GM19467 (cell line): ENCODE results near the gene KRT13.
"Not testable (repeated sequence)": the region's sequence is repeated elsewhere in the genome, so short reads cannot be mapped to it uniquely, and the experiment has no call there.

Source experiments
- ATAC-seq: cut with Tn5 transposase; IDR thresholded peaks from one replicate; pipeline ENCODE4 v1.9.1; 2021; ENCODE audit warnings: mild to moderate bottlenecking, moderate library complexity; ENCODE audit not compliant: unreplicated experiment

The KRT13 gene

GRCh38 chr17:41505007-41505808 lies at the start of gene KRT13:
Gene KRT13, minus strand, starts transcription at chr17:41505612. Its CDS starts 62 bp downstream, at chr17:41505550.
- ATAC-seq: no peak

DNA sequence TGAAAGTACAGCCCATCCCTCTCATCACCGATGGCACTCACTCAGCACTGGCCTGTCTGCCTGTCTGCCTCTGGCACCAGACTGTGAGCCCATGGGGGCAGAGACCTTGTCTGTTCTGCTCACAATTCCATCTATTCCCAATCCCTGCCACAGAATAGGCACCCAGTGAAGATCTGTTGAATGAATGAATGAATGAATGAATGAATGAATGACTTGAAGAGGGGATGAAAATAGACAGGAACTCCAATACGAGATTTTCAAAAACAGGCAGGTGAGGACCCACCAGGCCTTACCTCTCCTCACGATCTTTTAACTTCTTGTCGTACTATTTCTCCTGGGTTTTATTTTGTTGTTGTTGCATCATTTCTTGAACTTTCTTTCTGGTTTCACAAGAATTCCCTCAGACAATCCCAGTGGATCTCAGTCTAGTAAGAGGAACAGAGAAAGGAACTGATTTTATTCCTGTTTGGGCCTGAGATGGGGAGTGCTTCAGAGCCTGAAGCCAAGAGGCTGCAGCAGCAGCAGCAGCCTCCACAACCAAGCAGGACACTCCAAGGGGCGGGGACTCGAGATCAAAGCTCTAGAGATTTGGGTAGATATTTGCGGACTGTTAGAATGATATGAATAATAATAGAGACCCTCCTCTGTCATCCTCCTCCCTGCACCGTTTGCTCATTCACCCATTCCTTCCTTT lies 48.7 kb upstream of the KRT13 start:
- ATAC-seq: no peak

DNA sequence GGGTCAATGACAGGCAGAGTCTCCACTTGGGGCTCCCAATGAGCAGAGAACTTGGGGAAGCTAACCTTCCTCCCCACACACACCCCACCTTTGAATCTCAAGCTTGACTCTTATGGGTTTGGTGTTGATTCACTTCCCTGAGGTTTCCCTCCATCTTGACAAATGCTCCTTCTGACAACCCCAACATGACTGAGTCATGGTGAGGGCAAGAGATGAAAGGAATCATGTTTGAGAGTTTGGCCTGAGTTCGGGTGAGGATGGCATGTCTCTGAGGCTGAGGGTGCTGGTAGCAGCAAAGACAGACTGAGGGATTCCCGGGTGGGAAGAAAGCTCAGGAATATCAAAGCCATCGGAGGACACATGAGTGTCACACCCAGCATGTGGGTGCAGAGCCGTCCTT lies 47.8 kb upstream of the KRT13 start:
- no peak for ATAC-seq

DNA sequence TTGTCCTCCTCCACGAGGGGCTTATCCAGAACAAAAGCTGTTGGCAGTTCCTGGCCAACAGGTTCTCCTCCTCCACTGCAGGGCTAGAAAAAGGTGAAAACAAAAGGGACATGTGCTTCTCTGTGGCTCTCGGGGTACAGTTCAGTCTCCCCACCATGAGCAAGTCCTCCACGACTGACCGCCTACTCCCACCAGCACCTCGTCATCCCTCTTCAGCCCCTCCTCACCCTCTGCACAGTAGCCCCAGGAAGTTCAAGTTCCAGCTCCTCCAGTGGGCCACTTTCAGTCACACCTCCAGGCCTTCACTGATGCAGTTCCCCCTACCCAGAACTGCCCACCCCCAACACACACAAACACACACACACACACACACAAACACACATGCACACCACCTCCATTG lies 47.0 kb upstream of the KRT13 start:
- no peak for ATAC-seq

DNA sequence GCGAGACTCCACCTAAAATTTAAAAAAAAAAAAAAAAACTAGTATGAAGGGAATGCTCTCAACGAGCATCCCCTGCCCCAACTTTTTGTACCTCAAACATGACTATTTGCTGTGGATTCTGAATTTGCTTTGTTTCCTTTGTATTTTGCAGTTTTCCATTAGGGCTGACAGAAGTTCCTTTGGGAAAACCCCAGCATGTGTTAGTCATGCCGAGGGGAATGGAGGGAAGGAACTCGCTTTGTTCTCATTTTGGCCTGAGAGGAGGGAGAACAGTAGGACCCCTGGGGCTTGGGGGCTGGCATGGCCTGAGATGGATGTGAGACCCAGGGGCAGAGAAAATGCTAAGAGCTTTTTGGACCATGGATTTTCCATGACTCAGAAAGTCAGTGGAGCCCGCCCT lies 46.0 kb upstream of the KRT13 start:
- no peak for ATAC-seq

DNA sequence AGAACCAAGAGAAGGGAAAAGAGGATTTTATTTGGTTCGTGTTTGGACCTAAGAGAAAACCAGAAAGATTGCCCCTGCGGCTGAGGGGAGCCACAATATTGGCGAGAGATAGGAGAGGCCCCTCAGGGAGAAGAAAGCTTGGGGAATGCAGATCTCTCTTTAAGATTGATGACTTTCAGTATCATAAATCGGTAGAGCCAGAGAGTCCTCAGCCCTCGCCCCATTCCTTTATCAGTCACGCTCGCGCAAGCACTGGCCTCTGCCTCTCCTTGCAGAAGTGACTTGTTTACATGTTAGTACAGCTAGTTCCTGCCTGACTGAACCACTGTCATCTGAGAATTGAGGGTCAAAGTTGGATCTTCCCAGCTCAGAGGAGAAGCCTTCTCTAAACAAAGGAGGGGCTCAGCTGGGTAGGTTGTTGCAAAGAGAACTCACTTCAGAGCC lies 44.2 kb upstream of the KRT13 start:
- ATAC-seq: no peak

GRCh38 chr17:41548844-41549595 lies 43.6 kb upstream of the KRT13 start:
- ATAC-seq: peak; percentile 66

DNA sequence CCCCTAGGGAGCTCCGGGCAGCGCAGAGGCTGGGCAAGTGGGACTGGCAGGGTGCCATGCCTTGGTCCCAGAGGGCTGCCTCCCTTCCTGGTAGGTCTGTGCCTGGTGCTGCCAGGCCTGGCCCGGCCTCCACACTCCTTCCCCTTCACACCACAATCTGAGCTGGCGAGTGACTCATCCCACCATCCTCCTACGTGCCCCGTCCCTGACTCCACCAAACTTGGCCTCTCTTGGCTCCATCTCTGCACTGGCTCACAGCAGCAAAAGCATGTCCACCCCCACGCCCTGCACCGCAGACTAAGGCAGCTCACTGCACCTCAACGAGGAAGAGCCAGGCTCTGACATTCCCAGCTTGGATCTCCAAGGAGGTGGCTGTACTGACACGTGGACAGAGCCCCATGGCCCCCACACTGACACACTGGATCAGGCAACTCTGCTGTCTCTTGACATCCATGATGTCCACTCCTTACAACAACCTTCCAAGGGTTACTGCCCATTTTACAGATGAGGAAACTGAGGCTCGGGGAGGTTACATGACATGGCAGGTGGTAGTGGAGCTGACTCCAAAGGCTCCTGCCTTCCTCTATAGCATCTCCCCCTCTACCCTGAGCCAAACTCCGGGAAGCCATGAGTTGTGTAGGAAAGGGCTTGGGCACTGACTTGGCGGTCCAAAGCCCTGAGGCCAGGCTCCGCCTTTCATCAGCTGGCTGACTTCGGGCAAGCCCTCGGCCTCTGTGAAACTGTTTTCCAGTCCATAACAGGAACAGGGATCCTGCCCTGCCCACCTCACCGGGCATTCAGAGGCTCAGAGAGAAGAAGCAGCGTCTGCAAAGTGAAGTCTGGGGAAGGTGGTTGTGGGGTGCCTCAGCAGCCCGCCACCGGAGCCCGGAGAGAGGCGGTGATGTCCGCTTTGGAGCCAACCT lies 42.8 kb upstream of the KRT13 start:
- no peak for ATAC-seq

DNA sequence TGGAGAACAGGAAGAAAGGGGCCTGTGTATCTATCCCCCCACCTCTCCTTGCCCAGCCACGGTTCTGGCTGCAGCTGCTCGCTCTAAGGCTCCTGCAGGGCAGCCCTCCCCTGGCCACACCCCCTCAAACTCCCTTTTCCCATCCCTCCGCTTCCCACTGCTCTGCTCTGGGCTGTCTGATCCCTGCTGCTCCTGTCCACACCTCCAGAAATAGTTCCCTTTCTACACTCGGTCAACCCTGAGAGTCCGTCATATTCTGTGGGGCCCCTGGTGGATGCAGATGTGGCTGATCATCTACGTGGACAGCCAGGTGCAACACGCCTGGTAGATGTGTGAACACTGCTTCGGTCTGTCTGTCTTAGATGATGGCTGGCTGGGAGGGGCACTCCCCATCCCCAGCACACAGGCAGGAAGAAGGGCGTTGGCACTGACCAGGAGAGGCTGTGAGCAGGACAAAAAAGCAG lies 42.0 kb upstream of the KRT13 start:
- ATAC-seq: no peak

- no peak for ATAC-seq
Observed at GRCh38 chr17:41546819-41547218, 41.4 kb upstream of the KRT13 start.

GRCh38 chr17:41545829-41546410 lies 40.5 kb upstream of the KRT13 start:
- no peak for ATAC-seq

DNA sequence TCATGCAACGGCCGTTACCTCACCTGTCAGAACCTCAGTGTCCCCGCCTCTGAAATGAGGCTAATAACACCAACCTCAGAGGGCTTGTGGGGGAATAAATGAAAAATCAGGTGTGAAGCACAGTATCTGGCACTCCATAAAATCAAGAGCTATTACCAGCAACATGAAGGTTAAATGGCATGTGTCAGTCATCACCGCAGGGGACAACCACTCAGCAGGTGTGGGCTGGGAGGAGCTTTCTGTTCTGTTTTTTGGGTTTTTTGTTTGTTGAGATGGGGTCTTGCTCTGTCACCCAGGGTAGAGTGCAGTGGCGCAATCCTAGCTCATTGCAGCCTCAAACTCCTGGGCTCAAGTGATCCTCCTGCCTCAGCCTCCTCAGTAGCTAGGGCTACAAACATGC lies 39.5 kb upstream of the KRT13 start:
- ATAC-seq: no peak

- ATAC-seq: no peak
Observed at GRCh38 chr17:41544491-41544892, 39.1 kb upstream of the KRT13 start.

DNA sequence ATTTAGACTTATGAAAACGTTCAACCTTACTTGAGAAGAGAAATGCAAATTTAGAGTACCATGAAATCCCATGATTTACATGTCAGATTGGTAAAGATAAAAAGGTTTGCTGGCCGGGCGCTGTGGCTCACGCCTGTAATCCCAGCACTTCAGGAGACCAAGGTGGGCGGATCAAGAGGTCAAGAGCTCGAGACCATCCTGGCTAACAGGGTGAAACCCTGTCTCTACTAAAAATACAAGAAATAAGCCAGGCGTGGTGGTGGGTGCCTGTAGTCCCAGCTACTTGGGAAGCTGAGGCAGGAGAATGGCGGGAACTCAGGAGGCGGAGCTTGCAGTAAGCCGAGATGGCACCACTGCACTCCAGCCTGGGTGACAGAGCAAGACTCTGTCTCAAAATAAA lies 37.4 kb upstream of the KRT13 start:
- ATAC-seq: not testable (repeated sequence)

- ATAC-seq: no peak
Observed at GRCh38 chr17:41542357-41542756, 36.9 kb upstream of the KRT13 start.

GRCh38 chr17:41540921-41541625 lies 35.7 kb upstream of the KRT13 start:
- no peak for ATAC-seq

GRCh38 chr17:41539979-41540701 lies 34.7 kb upstream of the KRT13 start:
- no peak for ATAC-seq

DNA sequence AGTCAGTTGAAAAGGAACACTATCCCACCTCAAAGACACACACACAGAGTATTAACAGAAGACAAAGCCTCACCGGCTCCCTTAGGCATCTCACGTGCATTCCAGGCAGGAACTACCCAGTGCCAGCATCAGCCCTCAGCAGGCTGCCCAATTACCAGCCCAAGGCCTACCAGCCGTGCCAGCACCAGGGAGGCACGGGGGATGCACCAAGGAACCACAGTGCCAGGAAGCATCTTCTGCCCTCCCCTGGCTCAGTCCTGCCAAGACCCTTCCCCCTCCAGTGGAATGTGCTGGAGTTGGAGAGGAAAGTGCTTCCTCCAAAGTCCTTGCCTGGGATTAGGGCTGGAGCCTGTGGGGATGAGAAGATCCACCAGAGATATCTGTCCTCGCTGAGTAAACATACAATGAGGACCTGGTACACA lies 33.7 kb upstream of the KRT13 start:
- no peak for ATAC-seq

GRCh38 chr17:41538565-41538991 lies 33.2 kb upstream of the KRT13 start:
- ATAC-seq: no peak
